ENCODE data around the gene ITPA. TPM values are rescaled to one million over a fixed set of nuclear protein-coding genes. Genes with fewer than 3 reads are reported as not detected.

Gene ITPA
- total and polyA plus RNA-seq, 2 of the 13 experiments (the other 11 are each of a cell fraction or from before 2014, with no cell fraction given), result 60.1 to 103 TPM

- TF ChIP-seq NFAT5 (CRISPR knock-in tag; IDR thresholded peaks at IDR 0.05) (0 out of 2 replicates have a peak, but pooled peaks have one; percentile 25), THYN1 (CRISPR knock-in tag; IDR thresholded peaks at IDR 0.05; ENCODE audit: borderline replicate concordance, low read depth) (no peak), ZNF451 (CRISPR knock-in tag; IDR thresholded peaks at IDR 0.05) (peak; percentile 31; the same call in 1 of the 2 replicates), ZNF331 (CRISPR knock-in tag; IDR thresholded peaks at IDR 0.05) (no peak), FOXM1 (CRISPR knock-in tag; IDR thresholded peaks at IDR 0.05) (no peak), ZNF766 (CRISPR knock-in tag; IDR thresholded peaks at IDR 0.05; ENCODE audit: borderline replicate concordance) (no peak), IKZF5 (CRISPR knock-in tag; IDR thresholded peaks at IDR 0.05) (no peak), ZNF646 (CRISPR knock-in tag; IDR thresholded peaks at IDR 0.05) (0 out of 2 replicates have a peak, but pooled peaks have one; percentile 9), NFATC3 (CRISPR knock-in tag; IDR thresholded peaks at IDR 0.05) (no peak), DZIP1 (CRISPR knock-in tag; IDR thresholded peaks at IDR 0.05) (0 out of 2 replicates have a peak, but pooled peaks have one; percentile 37), FOXO1 (CRISPR knock-in tag; IDR thresholded peaks at IDR 0.05) (no peak), NFE2L2 (IDR thresholded peaks at IDR 0.05; ENCODE audit: low read length) (no peak), CCDC6 (CRISPR knock-in tag; IDR thresholded peaks at IDR 0.05) (no peak), FIP1L1 (IDR thresholded peaks at IDR 0.05; ENCODE audit: borderline replicate concordance, insufficient read depth, low read depth, low read length) (no peak), NFKB2 (CRISPR knock-in tag; IDR thresholded peaks at IDR 0.05; ENCODE audit: borderline replicate concordance) (0 out of 2 replicates have a peak, but pooled peaks have one; percentile 35)
Measured at GRCh38 chr20:3223651-3223993, 14.3 kb downstream of the ITPA start (continued).

All from HepG2 (cell line).